Measurements from ENCODE around the gene VAMP5. TPM values are rescaled to one million over a fixed set of nuclear protein-coding genes. Genes with fewer than 3 reads are reported as not detected.

The VAMP5 gene, protein sequence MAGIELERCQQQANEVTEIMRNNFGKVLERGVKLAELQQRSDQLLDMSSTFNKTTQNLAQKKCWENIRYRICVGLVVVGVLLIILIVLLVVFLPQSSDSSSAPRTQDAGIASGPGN
- 25.0 and 28.9 TPM in 2 replicates for total RNA-seq

DNA sequence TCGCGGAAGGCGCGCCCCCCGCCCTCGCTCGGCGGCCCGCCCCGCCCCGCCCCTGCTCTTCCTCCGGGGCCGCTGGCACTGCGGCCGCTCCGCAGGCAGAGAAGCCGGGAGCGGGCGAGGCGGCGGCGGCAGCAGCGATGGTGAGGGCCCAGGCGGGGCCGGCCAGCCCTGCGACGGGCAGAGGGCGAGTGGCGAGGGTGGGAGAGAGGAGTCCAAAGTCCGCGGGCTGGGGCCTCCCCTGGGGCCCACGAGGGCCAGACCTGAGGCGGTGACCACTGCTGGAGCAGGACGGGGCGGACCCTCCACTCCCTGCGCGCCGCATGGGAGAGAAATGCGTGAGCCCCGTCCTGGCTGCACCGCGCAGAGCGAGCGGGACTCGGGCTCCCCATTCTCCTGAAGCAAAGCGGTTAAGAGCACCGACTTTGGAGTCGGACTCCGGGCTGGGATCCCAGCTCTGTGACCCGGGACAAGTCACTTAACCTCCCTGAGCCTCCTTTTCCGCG is at the start of gene VAMP5:
VAMP5 (plus strand) TSS at position 78 of the 503 bp plus-strand sequence; CDS start at position 138, 60 bp downstream.
- no peak for TF ChIP-seq CTCF (conservative IDR thresholded peaks at IDR 0.05; ENCODE audit: low read depth, low read length)
- peak within 1 kb of the TSS; percentile 54 for H3K4me3 ChIP-seq (ENCODE audit: low read depth, low read length)
- no peak for DNase-seq (ENCODE audit: low read depth)

- no peak overlapping the region for H3K4me3 ChIP-seq (ENCODE audit: low read depth, low read length)
- TF ChIP-seq CTCF (conservative IDR thresholded peaks at IDR 0.05; ENCODE audit: low read depth, low read length), result no peak
- DNase-seq (ENCODE audit: low read depth), result no peak
Observed at GRCh38 chr2:85534881-85535280, 49.4 kb upstream of the VAMP5 start.

GRCh38 chr2:85536479-85536878 is 47.8 kb upstream of the VAMP5 start:
- H3K4me3 ChIP-seq (ENCODE audit: low read depth, low read length), result peak overlapping the region; percentile 89
- TF ChIP-seq CTCF (conservative IDR thresholded peaks at IDR 0.05; ENCODE audit: low read depth, low read length), result no peak
- no peak for DNase-seq (ENCODE audit: low read depth)

GRCh38 chr2:85537600-85538506 is 46.4 kb upstream of the VAMP5 start:
- H3K4me3 ChIP-seq (ENCODE audit: low read depth, low read length), result peak overlapping the region; percentile 89
- TF ChIP-seq CTCF (conservative IDR thresholded peaks at IDR 0.05; ENCODE audit: low read depth, low read length), result peak; percentile 39
- no peak for DNase-seq (ENCODE audit: low read depth)

DNA sequence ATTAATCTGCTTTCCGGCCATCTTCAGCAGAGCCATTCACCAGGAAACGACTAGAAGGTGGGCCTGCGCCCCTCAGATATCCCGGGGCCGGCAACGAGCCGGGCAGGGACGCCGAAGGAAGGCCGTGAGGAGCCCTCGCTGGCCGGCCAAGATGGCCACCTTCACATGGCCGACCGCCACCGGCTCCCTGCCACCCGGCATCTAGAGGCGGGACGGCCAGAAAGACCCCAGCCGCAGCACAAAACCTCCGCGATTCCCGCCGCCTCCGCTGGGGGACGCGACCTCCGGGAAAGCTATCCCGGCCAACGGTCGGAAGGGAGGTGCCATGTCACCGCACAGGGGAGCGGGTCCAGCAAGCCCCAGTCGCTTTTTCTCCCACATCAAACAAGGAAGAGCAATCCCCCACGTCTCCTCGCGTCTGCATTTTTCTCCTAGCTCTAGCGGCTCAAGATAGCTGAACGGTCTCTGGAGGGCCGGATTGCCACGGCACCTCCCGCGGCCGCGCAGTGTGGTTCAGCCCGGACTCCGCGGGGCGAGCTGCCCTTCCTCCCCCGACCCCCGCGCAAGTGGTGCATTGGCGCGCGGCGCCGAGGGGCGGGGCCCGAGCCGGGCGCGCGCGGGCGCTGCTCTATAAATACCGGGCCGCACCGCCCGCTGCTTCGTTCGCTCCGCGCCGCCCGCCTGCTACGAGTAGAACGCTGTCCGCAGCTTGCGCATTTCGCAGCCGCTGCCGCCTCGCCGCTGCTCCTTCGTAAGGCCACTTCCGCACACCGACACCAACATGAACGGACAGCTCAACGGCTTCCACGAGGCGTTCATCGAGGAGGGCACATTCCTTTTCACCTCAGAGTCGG is 45.5 kb upstream of the VAMP5 start, which contains the start of gene MAT2A:
MAT2A (plus strand) TSS at position 662 of the 854 bp plus-strand sequence; CDS start at position 782, 120 bp downstream.
- peak within 1 kb of the TSS; percentile 89 for H3K4me3 ChIP-seq (ENCODE audit: low read depth, low read length)
- TF ChIP-seq CTCF (conservative IDR thresholded peaks at IDR 0.05; ENCODE audit: low read depth, low read length), result peak; percentile 64
- no peak for DNase-seq (ENCODE audit: low read depth)

DNA sequence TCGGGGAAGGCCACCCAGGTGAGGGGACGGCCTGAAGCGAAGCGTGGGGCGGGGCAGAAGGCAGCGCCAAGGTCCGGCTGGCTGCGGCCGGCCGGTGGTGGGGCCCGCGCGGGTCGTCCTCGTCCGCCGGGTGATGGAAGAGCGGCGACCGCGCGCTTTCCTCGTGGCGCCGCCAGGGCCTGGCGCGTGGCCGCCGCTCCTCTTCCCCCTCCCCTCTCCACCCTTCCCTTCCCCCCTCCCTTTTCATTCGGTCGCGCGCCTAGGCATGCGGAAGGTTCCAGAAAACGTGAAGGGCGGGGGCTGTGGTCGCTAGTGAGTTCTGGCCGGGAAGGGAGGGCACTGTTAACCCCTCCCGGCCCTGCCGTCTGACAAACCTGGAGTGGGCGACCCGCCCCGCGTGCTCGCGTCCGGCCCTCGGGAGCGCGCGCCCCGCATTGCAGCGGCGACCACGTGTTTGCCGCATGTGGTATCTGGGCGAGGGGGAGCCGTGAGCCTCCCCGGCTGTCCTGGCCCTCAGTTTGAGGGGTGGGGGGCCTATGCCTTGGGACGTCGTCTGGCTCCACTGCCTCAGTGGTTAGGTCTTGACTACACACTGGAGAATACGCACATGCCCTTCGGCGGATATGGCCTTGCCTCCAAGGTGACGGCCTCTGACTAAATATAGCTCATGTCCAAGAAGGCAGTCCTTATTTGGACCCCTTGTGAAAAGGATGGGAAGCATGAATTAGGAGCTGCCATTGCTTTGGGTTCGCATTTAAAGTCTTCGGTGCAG is 44.7 kb upstream of the VAMP5 start:
- H3K4me3 ChIP-seq (ENCODE audit: low read depth, low read length), result peak overlapping the region; percentile 89
- TF ChIP-seq CTCF (conservative IDR thresholded peaks at IDR 0.05; ENCODE audit: low read depth, low read length), result no peak
- DNase-seq (ENCODE audit: low read depth), result no peak
